ENCODE results near the gene CPNE4.

The CPNE4 gene

GRCh38 chr3:131518680-131519079 is 516.1 kb downstream of the CPNE4 start:
- no peak overlapping the region for H3K4me3 ChIP-seq (ENCODE audit: control insufficient read depth, low read depth, low read length)
- DNase-seq (ENCODE audit: low read depth), result no peak
- TF ChIP-seq CTCF (conservative IDR thresholded peaks at IDR 0.05; ENCODE audit: control insufficient read depth, insufficient read depth, low read depth, low read length), result no peak

- TF ChIP-seq CTCF (conservative IDR thresholded peaks at IDR 0.05; ENCODE audit: control insufficient read depth, insufficient read depth, low read depth, low read length), result no peak
- DNase-seq (ENCODE audit: low read depth), result no peak
These were observed 529.4 kb downstream of the CPNE4 start for GRCh38 chr3:131505421-131505820.

DNA sequence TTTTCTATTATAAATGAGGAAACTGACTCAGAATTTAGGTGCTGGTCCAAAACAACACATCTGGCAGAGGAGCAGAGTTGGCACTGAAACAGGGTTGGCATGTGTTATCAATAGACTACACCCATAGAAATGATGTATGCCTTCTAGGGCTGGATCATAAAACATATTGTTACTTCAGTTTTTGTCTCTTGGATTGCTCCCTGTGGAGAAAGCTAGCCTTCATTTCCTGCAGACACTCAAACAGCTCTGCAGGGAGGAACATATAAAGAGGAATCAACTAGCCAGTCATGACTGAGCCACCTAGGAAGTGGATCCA is 531.5 kb downstream of the CPNE4 start:
- peak overlapping the region; percentile 99 for H3K4me3 ChIP-seq (ENCODE audit: control insufficient read depth, low read depth, low read length)
- peak; percentile 77 for DNase-seq (ENCODE audit: low read depth)
- TF ChIP-seq CTCF (conservative IDR thresholded peaks at IDR 0.05; ENCODE audit: control insufficient read depth, insufficient read depth, low read depth, low read length), result no peak

More at GRCh38 chr3:131505421-131505820, 529.4 kb downstream of the CPNE4 start:
- H3K4me3 ChIP-seq (ENCODE audit: control insufficient read depth, low read depth, low read length), result no peak overlapping the region

- H3K4me3 ChIP-seq (ENCODE audit: control insufficient read depth, low read depth, low read length), result peak within 1 kb of the TSS; percentile 99
- no peak for TF ChIP-seq CTCF (conservative IDR thresholded peaks at IDR 0.05; ENCODE audit: control insufficient read depth, insufficient read depth, low read depth, low read length)
- DNase-seq (ENCODE audit: low read depth), result peak; percentile 89
These were observed 532.1 kb downstream of the CPNE4 start, which contains the start of gene MRPL3 for GRCh38 chr3:131502530-131503319. MRPL3 (minus strand) TSS chr3:131502971; CDS start chr3:131502821, 150 bp downstream.

DNA sequence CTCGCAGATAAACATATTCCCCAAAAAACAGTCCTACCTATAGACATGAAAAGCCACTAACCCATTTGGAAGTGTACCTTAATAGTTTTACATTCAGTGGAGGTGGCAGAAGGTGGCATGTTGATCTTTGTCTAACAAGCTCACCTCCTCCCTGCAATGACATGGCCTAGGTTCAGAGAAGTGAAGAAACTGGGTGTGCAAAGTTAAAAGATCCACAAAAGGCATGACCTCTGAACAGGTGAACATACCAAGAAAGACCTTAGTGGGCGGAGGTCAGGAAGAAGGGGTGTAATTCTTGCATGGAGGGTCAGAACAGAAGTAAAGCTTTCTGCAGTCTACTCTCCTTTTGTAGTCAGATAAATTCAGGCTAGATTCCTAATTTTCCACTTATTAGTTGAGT is 532.9 kb downstream of the CPNE4 start:
- no peak for TF ChIP-seq CTCF (conservative IDR thresholded peaks at IDR 0.05; ENCODE audit: control insufficient read depth, insufficient read depth, low read depth, low read length)
- DNase-seq (ENCODE audit: low read depth), result no peak

DNA sequence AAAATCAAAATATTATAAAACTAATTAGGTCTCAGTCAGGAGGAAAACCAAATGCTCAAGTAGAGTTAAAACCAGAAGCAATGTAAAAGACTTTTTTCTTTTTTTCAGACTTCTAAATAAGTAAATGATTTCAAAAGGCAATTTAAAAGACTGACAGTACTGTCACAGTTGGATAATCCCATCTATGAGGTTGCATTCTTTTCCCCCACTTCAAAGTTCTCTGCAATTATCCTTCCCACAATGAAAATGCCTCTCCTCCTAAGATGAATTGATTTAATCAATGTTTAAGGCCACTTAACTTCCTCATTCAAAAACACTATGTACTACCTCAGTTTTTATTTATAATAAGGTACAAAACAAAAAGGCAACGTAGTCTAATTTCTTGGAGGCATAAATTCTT is 540.1 kb downstream of the CPNE4 start:
- no peak for TF ChIP-seq CTCF (conservative IDR thresholded peaks at IDR 0.05; ENCODE audit: control insufficient read depth, insufficient read depth, low read depth, low read length)
- DNase-seq (ENCODE audit: low read depth), result no peak
- no peak overlapping the region for H3K4me3 ChIP-seq (ENCODE audit: control insufficient read depth, low read depth, low read length)

More for the DNA sequence above, 532.9 kb downstream of the CPNE4 start:
- peak overlapping the region; percentile 99 for H3K4me3 ChIP-seq (ENCODE audit: control insufficient read depth, low read depth, low read length)
